Heart left ventricle (tissue), 16 donors: Measurements from ENCODE around the gene CNST. TPM values are rescaled to one million over a fixed set of nuclear protein-coding genes. Genes with fewer than 3 reads are reported as not detected.
"Not testable (repeated sequence)": the region's sequence is repeated elsewhere in the genome, so short reads cannot be mapped to it uniquely, and the experiment has no call there.

Experiments
- ATAC-seq, 4 donors: fragments of 200-7000 bp; cut with Tn5 transposase; one replicate each; pipeline ENCODE4 v1.9.1; 2020 to 2022; ENCODE audit warnings: moderate library complexity in 4 of 4, mild to moderate bottlenecking in 3 of 4, moderate number of reproducible peaks in 1 of 4
- DNase-seq, 5 donors: peaks; one replicate each; pipeline ENCODE4 v3.0.0-alpha.2; 2020
- H3K27ac ChIP-seq, 12 donors: fragments of 200-600 bp; sonication (generic) in 4 of 12; one replicate each; pipeline versions ENCODE4 v1.5.0 to v1.8.0; 2016 to 2022; ENCODE audit warnings: mild to moderate bottlenecking in 2 of 12
- H3K27me3 ChIP-seq, 9 donors: fragments of 200-600 bp; sonication (generic) in 2 of 9; one replicate each; pipeline versions ENCODE4 v1.5.1 to v1.8.0; 2016 to 2022; ENCODE audit warnings: mild to moderate bottlenecking in 3 of 9
- H3K36me3 ChIP-seq, 9 donors: fragments of 200-600 bp; sonication (generic) in 2 of 9; one replicate each; pipeline versions ENCODE4 v1.5.0 to v1.8.0; 2018 to 2022; ENCODE audit warnings: mild to moderate bottlenecking in 2 of 9
- H3K4me1 ChIP-seq, 12 donors: fragments of 200-600 bp; sonication (generic) in 4 of 12; one replicate each; pipeline versions ENCODE4 v1.5.0 to v1.8.0; 2016 to 2022; ENCODE audit warnings: mild to moderate bottlenecking in 3 of 12
- H3K4me3 ChIP-seq, 12 donors: fragments of 200-600 bp; sonication (generic) in 4 of 12; one replicate each; pipeline versions ENCODE4 v1.5.0 to v1.8.0; 2017 to 2022; ENCODE audit warnings: mild to moderate bottlenecking in 9 of 12, moderate library complexity in 4 of 12
- H3K9me3 ChIP-seq, 12 donors: fragments of 200-600 bp; sonication (generic) in 4 of 12; one replicate each; pipeline versions ENCODE4 v1.5.0 to v1.8.0; 2016 to 2022; ENCODE audit warnings: mild to moderate bottlenecking in 1 of 12
- POLR2A ChIP-seq, 2 donors: fragments of 450-650 bp; IDR thresholded peaks; one replicate each; pipeline ENCODE4 v1.6.1; 2017; ENCODE audit warnings: antibody characterized with exemption in 2 of 2, mild to moderate bottlenecking in 2 of 2, moderate library complexity in 2 of 2
- WGBS, 4 donors: extraction: QIAGEN DNeasy Blood & Tissue Kit in 2 of 4; methylation state at CpG; one replicate each; pipeline versions ENCODE4 v1.1.5 to v1.1.7; 2013 to 2018; 5-methylcytosine and 5-hydroxymethylcytosine counted together
- intact Hi-C, 10 donors: fragments of 100-400 bp; cut with DNase I; formaldehyde crosslinking; loops; one replicate each; pipeline versions ENCODE4 v1.11.1 to v1.14.2; 2022
- polyA plus RNA-seq, 2 donors: library from polyadenylated mRNA; stranded (reverse); fragments of 200-250 nt; gene quantifications; one replicate each; pipeline ENCODE4 v1.2.3, GENCODE V29; 2013
- total RNA-seq, 9 donors: library from RNA; depleted of rRNA in 2 of 9; stranded (reverse); fragments of >200 nt in 2 of 9; fragmentation: NEBNext Ultra II Directional in 3 of 9; extraction: Animal tissue kit (Norgen Biotek cat#: 25700) in 3 of 9; gene quantifications; one replicate each; pipeline versions ENCODE4 v1.1.0 to v1.2.4, GENCODE V29; 2016 to 2023
- TF ChIP-seq, protein P1 (sequence below), 12 donors: fragments of 200-600 bp; sonication (generic) in 4 of 12; IDR thresholded peaks; one replicate each; pipeline versions ENCODE4 v1.5.0 to v1.8.0; 2018 to 2022; ENCODE audit warnings: antibody characterized with exemption in 12 of 12, mild to moderate bottlenecking in 5 of 12
- donor health status: ischemic (EF 13 %, LVEDD 7.1; RV severe dilation, severe dysfunction).
- donor health status: healthy with polysubstance abuse.
- donor health status: DM: no; HTN: yes; CAD: no.
- donor health status: DM: no; HTN: no; CAD: no.
- donor health status: ischemic (EF 25% LVEDD 6.9; RV normal size, moderate dysfunction).
- donor health status: ischemic (EF 25% LVEDD 5.7; RV mildly dilated, moderate dysfunction).
- donor health status: healthy.
- donor health status: DM: yes; HTN: yes; CAD: no.
- donor health status: ischemic (EF 35%, LVEDD 5.7; RV mildly dilated, moderate dysfunction).
- donor health status: nonischemic (EF 11% LVEDD 7.7; RV severe dilation, severe dysfunction).
- donor health status: DM: yes; HTN: yes; CAD: no.
- donor health status: PGD.
- donor health status: ischemic (EF 29% LVEDD 5.4; RV normal size, mild dysfunction).
- donor health status: nonischemic (EF 23%, LVEDD 6.1; RV moderate dilation, normal function).

Gene CNST
- total and polyA plus RNA-seq, 11 donors, result 3.9 to 23.9 (median 17.6) TPM

DNA sequence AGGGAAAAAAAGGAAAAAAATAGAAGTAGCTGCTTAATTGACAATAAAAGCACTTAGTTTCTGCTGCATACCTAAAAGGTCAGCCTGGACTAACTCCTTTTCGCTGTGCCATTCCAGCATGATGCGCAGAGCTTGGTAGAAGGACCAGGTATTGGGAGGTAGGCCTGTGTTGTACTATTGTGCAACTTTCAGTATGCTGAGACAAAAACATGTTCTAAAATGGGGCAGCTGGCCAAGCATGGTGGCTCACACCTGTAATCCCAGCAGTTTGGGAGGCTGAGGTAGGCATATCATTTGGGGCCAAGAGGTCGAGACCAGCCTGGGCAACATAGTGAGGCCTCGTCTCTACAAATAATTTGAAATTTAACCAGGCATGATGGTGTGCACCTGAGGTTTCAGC is 142.9 kb downstream of the CNST start:
- H3K4me1 ChIP-seq, result peaks cover 0 to 7% (median 0%) of the 10 kb centered on the region in 12 donors
- H3K4me3 ChIP-seq, result no peak overlapping the region
- H3K27ac ChIP-seq, result no peak overlapping the region
- TF ChIP-seq POLR2A (IDR thresholded peaks at IDR 0.05), result no peak
- 92 to 98% (median 94%) methylated on average over 2 to 4 of the region's 4 CpGs for WGBS, 4 donors
- ATAC-seq, result no peak
- no peaks in the 10 kb centered on the region for H3K9me3 ChIP-seq
- no peaks in the 10 kb centered on the region for H3K27me3 ChIP-seq
- H3K36me3 ChIP-seq, result no peaks in the 10 kb centered on the region
- no peak for DNase-seq
- intact Hi-C loops, result no loop called here

DNA sequence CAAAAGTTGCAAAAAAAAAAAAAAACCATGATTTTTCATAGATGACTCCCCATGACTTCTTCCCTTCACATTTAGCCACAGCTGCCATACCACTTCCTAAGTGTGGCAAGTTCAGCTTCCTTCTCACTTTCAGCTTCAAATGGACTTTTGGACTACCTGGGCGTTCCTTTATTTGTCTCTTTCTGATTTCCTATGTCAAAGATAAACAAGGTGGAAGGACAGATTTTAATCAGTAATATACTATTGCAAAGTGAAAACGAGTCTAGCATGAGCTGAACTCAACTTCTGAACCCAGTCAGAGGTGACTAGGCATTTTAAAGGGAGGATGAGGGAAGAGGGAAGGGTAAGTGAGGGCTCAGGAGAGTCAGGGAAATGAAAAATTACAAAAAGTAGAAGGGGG is 143.6 kb downstream of the CNST start:
- Histone ChIP-seq H3K9me3 (no peaks in the 10 kb centered on the region), H3K4me1 (peaks cover 0 to 7% (median 0%) of the 10 kb centered on the region in 12 donors), H3K4me3 (no peak overlapping the region), H3K36me3 (no peaks in the 10 kb centered on the region), H3K27me3 (no peaks in the 10 kb centered on the region), H3K27ac (no peak overlapping the region)
- WGBS, 4 donors, result 50 to 66% (median 55%) methylated on average over 2 of the region's 2 CpGs
- DNase-seq, result no peak
- ATAC-seq, result no peak
- intact Hi-C loops, result no loop called here
- TF ChIP-seq, protein P1, sequence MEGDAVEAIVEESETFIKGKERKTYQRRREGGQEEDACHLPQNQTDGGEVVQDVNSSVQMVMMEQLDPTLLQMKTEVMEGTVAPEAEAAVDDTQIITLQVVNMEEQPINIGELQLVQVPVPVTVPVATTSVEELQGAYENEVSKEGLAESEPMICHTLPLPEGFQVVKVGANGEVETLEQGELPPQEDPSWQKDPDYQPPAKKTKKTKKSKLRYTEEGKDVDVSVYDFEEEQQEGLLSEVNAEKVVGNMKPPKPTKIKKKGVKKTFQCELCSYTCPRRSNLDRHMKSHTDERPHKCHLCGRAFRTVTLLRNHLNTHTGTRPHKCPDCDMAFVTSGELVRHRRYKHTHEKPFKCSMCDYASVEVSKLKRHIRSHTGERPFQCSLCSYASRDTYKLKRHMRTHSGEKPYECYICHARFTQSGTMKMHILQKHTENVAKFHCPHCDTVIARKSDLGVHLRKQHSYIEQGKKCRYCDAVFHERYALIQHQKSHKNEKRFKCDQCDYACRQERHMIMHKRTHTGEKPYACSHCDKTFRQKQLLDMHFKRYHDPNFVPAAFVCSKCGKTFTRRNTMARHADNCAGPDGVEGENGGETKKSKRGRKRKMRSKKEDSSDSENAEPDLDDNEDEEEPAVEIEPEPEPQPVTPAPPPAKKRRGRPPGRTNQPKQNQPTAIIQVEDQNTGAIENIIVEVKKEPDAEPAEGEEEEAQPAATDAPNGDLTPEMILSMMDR (IDR thresholded peaks at IDR 0.05), result no peak

DNA sequence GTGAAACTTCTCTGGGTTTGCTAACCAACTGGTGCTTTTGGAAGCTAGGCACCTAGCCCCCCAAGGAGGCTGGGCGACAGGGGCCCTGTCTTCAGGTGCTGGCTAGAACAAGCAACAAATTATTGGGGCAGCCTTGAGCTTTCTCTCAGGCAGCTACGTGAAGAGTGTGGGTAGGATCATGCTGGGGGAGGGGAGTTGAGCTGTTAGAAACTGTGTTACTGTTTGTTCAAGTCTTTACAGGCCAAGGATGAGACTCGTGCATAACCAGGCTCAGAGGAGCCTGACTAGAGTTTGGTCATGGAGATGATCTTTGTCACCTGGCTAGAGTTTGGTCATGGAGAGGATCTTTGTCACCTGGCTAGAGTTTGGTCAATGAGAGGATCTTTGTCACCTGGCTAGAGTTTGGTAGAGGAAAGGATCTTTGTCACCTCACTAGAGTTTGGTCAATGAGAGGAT is 145.3 kb downstream of the CNST start:
- Histone ChIP-seq H3K27ac (no peak overlapping the region), H3K36me3 (no peaks in the 10 kb centered on the region), H3K4me3 (no peak overlapping the region), H3K9me3 (no peaks in the 10 kb centered on the region), H3K4me1 (peaks cover 0 to 7% (median 0%) of the 10 kb centered on the region in 12 donors), H3K27me3 (no peaks in the 10 kb centered on the region)
- DNase-seq, result no peak
- no peak for ATAC-seq
- no peak for TF ChIP-seq POLR2A (IDR thresholded peaks at IDR 0.05)
- TF ChIP-seq, protein P1 (IDR thresholded peaks at IDR 0.05), result no peak
- 77 to 87% (median 80%) methylated on average over 3 of the region's 3 CpGs for WGBS, 4 donors
- intact Hi-C loops, result no loop called here

DNA sequence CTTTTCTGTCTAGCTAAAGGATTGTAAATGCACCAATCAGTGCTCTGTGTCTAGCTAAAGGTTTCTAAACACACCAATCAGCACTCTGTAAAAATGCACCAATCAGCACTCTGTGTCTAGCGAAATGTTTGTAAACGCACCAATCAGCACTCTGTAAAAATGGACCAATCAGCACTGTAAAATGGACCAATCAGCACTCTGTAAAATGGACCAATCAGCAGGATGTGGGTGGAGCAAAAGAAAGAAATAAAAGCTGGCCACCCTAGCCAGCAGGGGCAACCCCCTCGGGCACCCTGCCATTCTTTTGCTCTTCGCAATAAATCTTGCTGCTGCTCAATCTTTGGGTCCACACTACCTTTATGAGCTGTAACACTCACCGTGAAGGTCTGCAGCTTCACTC is 146.2 kb downstream of the CNST start:
- H3K36me3 ChIP-seq, H3K9me3 ChIP-seq, H3K4me1 ChIP-seq, H3K27ac ChIP-seq, intact Hi-C loops, DNase-seq, H3K27me3 ChIP-seq, H3K4me3 ChIP-seq, ATAC-seq: not testable (repeated sequence)
- 93 to 96% (median 93%) methylated on average over 5 of the region's 5 CpGs for WGBS, 4 donors

Other genes with a start within 250 kb of the CNST start
- gene SMYD3, start 59.2 kb upstream of the CNST start, total RNA-seq, result 10 to 100 TPM in 4 of 9 donors, 1 to 10 TPM in 5; 6.6 to 12.1 (median 9.5) TPM
- 10 to 100 TPM in 1 of 2 donors, 1 to 10 TPM in 1; 6.3 to 10.6 TPM for gene SMYD3, start 59.2 kb upstream of the CNST start, polyA plus RNA-seq
- 10 to 100 TPM; 10.5 to 14.5 (median 12.8) TPM for gene TFB2M, start 195 bp upstream of the CNST start, total RNA-seq
- gene TFB2M, start 195 bp upstream of the CNST start, polyA plus RNA-seq, result 10 to 100 TPM in 1 of 2 donors, 1 to 10 TPM in 1; 4.2 to 18.6 TPM
- gene SCCPDH, start 158.0 kb downstream of the CNST start, total RNA-seq, result 10 to 100 TPM; 22.0 to 36.4 (median 32.9) TPM
- 10 to 100 TPM; 13.8 to 27.3 TPM for gene SCCPDH, start 158.0 kb downstream of the CNST start, polyA plus RNA-seq